Mesenchymal stem cell (in vitro differentiated cells and primary cell): ENCODE measurements around the gene RNF112.

Experiments
- DNase-seq: peaks from one replicate; pipeline ENCODE4 v3.0.0-alpha.2; 2013
- H2AFZ ChIP-seq: one replicate; pipeline ENCODE4 v1.6.1; 2013; ENCODE audit warnings: low read depth, mild to moderate bottlenecking, control low read depth, inconsistent platforms, low read length, moderate library complexity
- H2AK5ac ChIP-seq: 2 replicates; pipeline ENCODE4 v1.6.1; 2013; ENCODE audit warnings: low read length, moderate library complexity, mild to moderate bottlenecking, inconsistent platforms; ENCODE audit not compliant: severe bottlenecking
- H2BK120ac ChIP-seq: one replicate; pipeline ENCODE4 v1.6.1; 2013; ENCODE audit warnings: low read depth, mild to moderate bottlenecking, inconsistent platforms, low read length, moderate library complexity
- H2BK12ac ChIP-seq, 2 experiments: one replicate each; pipeline ENCODE4 v1.6.1; 2013; ENCODE audit warnings: inconsistent platforms in 2 of 2, low read length in 2 of 2, mild to moderate bottlenecking in 2 of 2, moderate library complexity in 2 of 2, control low read depth in 1 of 2
- H2BK15ac ChIP-seq: one replicate; pipeline ENCODE4 v1.6.1; 2013; ENCODE audit warnings: mild to moderate bottlenecking, low read depth, inconsistent platforms; ENCODE audit not compliant: poor library complexity, severe bottlenecking
- H2BK5ac ChIP-seq: 2 replicates; pipeline ENCODE4 v1.6.1; 2013; ENCODE audit warnings: low read depth, mild to moderate bottlenecking, low read length, control low read depth, inconsistent platforms; ENCODE audit not compliant: poor library complexity, severe bottlenecking
- H3K14ac ChIP-seq, 2 experiments: one replicate each; pipeline ENCODE4 v1.6.1; 2013; ENCODE audit warnings: inconsistent platforms in 2 of 2, low read length in 2 of 2, control low read depth in 1 of 2, mild to moderate bottlenecking in 1 of 2, moderate library complexity in 1 of 2
- H3K18ac ChIP-seq, 2 experiments: one replicate each; pipeline ENCODE4 v1.6.1; 2013; ENCODE audit warnings: inconsistent platforms in 2 of 2, low read length in 2 of 2, control low read depth in 1 of 2, low read depth in 1 of 2, mild to moderate bottlenecking in 1 of 2
- H3K23ac ChIP-seq, 2 experiments: one replicate each; pipeline ENCODE4 v1.6.1; 2013; ENCODE audit warnings: inconsistent platforms in 2 of 2, low read length in 2 of 2, mild to moderate bottlenecking in 2 of 2, moderate library complexity in 2 of 2, control low read depth in 1 of 2
- H3K27ac ChIP-seq: 2 replicates; pipeline ENCODE4 v1.5.1; 2013; ENCODE audit warnings: mild to moderate bottlenecking, moderate library complexity, low read length, control low read depth, inconsistent platforms; ENCODE audit not compliant: poor library complexity, severe bottlenecking
- H3K27me3 ChIP-seq, 2 experiments: 2 replicates each; pipeline versions ENCODE4 v1.6.1 to v1.7.0; 2013; ENCODE audit warnings: low read length in 2 of 2, mild to moderate bottlenecking in 2 of 2, moderate library complexity in 2 of 2, control low read depth in 1 of 2, inconsistent platforms in 1 of 2; ENCODE audit not compliant: control insufficient read depth in 1 of 2, insufficient read depth in 1 of 2
- H3K36me3 ChIP-seq, 2 experiments: 2 replicates each; pipeline versions ENCODE4 v1.6.1 to v1.7.0; 2013; ENCODE audit warnings: low read length in 2 of 2, control low read depth in 1 of 2, inconsistent platforms in 1 of 2, low read depth in 1 of 2, mild to moderate bottlenecking in 1 of 2; ENCODE audit not compliant: insufficient read depth in 2 of 2, control insufficient read depth in 1 of 2
- H3K4ac ChIP-seq, 2 experiments: one replicate each; pipeline ENCODE4 v1.6.1; 2013; ENCODE audit warnings: inconsistent platforms in 2 of 2, low read length in 2 of 2, mild to moderate bottlenecking in 2 of 2, moderate library complexity in 2 of 2, control low read depth in 1 of 2, low read depth in 1 of 2
- H3K4me1 ChIP-seq: 2 replicates; pipeline ENCODE4 v1.6.1; 2013; ENCODE audit warnings: low read depth, low read length, control low read depth; ENCODE audit not compliant: control insufficient read depth, insufficient read depth
- H3K4me2 ChIP-seq: 2 replicates; pipeline ENCODE4 v1.6.1; 2013; ENCODE audit warnings: low read length, mild to moderate bottlenecking, inconsistent platforms; ENCODE audit not compliant: poor library complexity, severe bottlenecking
- H3K4me3 ChIP-seq, 2 experiments: 2 replicates each; pipeline versions ENCODE4 v1.5.1 to v1.7.0; 2013; ENCODE audit warnings: low read length in 2 of 2, mild to moderate bottlenecking in 2 of 2, control low read depth in 1 of 2, low read depth in 1 of 2; ENCODE audit not compliant: insufficient read depth in 1 of 2
- H3K79me1 ChIP-seq: replicated peaks from 2 replicates; pipeline ENCODE4 v1.6.1; 2013; ENCODE audit warnings: mild to moderate bottlenecking, control low read depth, low read length, inconsistent platforms; ENCODE audit not compliant: poor library complexity, severe bottlenecking
- H3K9ac ChIP-seq: 2 replicates; pipeline ENCODE4 v1.7.0; 2013; ENCODE audit warnings: mild to moderate bottlenecking, low read length, moderate library complexity
- H3K9me3 ChIP-seq: 2 replicates; pipeline ENCODE4 v1.7.0; 2013; ENCODE audit warnings: mild to moderate bottlenecking, low read length; ENCODE audit not compliant: control insufficient read depth
- H4K8ac ChIP-seq: one replicate; pipeline ENCODE4 v1.6.1; 2013; ENCODE audit warnings: inconsistent platforms, mild to moderate bottlenecking, low read length, moderate library complexity
- H4K91ac ChIP-seq: one replicate; pipeline ENCODE4 v1.6.1; 2013; ENCODE audit warnings: mild to moderate bottlenecking, low read length, inconsistent platforms
- WGBS: methylation state at CpG from one replicate; pipeline ENCODE4 v1.1.7; 2013; ENCODE audit warnings: mixed read lengths; 5-methylcytosine and 5-hydroxymethylcytosine counted together

RNF112 gene

DNA sequence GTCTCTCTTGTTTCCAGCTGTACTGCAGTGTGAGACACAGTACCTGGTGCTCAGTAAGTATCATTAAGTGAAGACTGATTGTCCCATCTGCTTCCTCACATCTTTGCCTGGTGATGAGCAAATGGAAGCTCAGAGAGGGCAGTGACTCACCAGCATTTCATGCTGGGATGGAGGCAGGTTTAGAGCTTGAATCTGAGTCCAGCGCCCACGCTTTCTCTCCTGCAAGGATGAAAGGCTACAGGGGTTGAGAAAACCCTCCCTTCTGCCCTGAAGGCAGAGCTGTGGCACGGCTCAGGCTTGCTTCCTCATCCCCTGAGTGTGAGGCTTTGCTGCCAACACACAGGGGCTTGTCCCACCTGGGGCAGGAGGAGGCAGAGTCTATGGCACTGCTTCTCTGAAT is 1.5 kb upstream of the RNF112 start:
- Histone ChIP-seq H2BK5ac (no peak overlapping the region), H2BK120ac (no peak overlapping the region), H3K36me3 (no peaks in the 10 kb centered on the region), H3K4me3 (no peak overlapping the region), H3K9me3 (no peaks in the 10 kb centered on the region), H2AK5ac (no peak overlapping the region), H2BK12ac (no peak overlapping the region), H3K4me2 (no peak overlapping the region), H3K18ac (no peak overlapping the region), H3K9ac (no peak overlapping the region), H2BK15ac (no peak overlapping the region), H4K91ac (no peak overlapping the region), H3K27ac (no peak overlapping the region), H3K4ac (no peak overlapping the region), H3K14ac (no peak overlapping the region), H3K27me3 (peaks cover 0 to 23% of the 10 kb centered on the region in 2 experiments), H3K4me1 (peaks cover 17% of the 10 kb centered on the region), H3K23ac (no peak overlapping the region), H3K79me1 (no peaks in the 10 kb centered on the region), H4K8ac (no peak overlapping the region), H2AFZ (no peak overlapping the region)
- DNase-seq: peak; percentile 44
- WGBS: 79% methylated on average over 3 of the region's 3 CpGs

- Histone ChIP-seq H3K4me2 (no peak overlapping the region), H2BK15ac (no peak overlapping the region), H3K4me1 (peaks cover 17% of the 10 kb centered on the region), H3K4me3 (no peak overlapping the region), H4K8ac (no peak overlapping the region), H3K14ac (no peak overlapping the region), H3K79me1 (no peaks in the 10 kb centered on the region), H2BK5ac (no peak overlapping the region), H3K9ac (no peak overlapping the region), H2AK5ac (peak overlapping the region; percentile 21), H2AFZ (no peak overlapping the region), H3K18ac (no peak overlapping the region), H3K23ac (no peak overlapping the region), H3K4ac (no peak overlapping the region), H3K36me3 (no peaks in the 10 kb centered on the region), H4K91ac (no peak overlapping the region), H3K27me3 (peaks cover 0 to 29% of the 10 kb centered on the region in 2 experiments), H3K9me3 (no peaks in the 10 kb centered on the region), H3K27ac (no peak overlapping the region), H2BK12ac (no peak overlapping the region), H2BK120ac (no peak overlapping the region)
- WGBS: 96% methylated on average over 4 of the region's 6 CpGs
- DNase-seq: no peak
These were observed 941 bp upstream of the RNF112 start for GRCh38 chr17:19410091-19410490.

DNA sequence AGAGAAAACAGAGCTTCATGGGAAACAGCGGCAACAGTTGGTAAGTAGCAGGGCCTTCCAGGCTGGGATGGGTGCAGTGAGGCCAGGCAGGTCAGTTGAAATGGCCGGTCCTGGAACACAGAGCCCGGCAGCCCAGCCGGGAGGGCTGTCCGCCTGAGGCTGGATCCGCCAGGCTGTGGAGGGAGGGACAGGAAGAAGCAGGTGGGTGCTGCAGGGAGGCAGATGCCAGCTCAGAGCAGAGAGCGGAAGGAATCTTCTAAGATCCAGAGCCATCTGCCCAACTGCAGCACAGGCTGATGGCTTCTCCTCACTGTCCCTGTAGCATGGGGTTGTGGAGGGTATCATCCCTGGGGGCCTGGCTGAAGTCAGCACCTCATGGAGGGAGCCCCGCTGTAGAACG is 599 bp downstream of the RNF112 start:
- Histone ChIP-seq H3K27ac (no peak overlapping the region), H4K8ac (no peak overlapping the region), H3K23ac (no peak overlapping the region), H2AK5ac (no peak overlapping the region), H2AFZ (no peak overlapping the region), H3K4ac (no peak overlapping the region), H3K4me1 (peaks cover 17% of the 10 kb centered on the region), H3K27me3 (peaks cover 0 to 40% of the 10 kb centered on the region in 2 experiments), H3K18ac (no peak overlapping the region), H2BK5ac (no peak overlapping the region), H3K4me2 (no peak overlapping the region), H3K4me3 (no peak overlapping the region), H3K79me1 (no peaks in the 10 kb centered on the region), H2BK12ac (no peak overlapping the region), H2BK120ac (no peak overlapping the region), H3K14ac (no peak overlapping the region), H3K9me3 (no peaks in the 10 kb centered on the region), H4K91ac (no peak overlapping the region), H2BK15ac (no peak overlapping the region), H3K36me3 (no peaks in the 10 kb centered on the region), H3K9ac (no peak overlapping the region)
- 78% methylated on average over 9 of the region's 9 CpGs for WGBS
- no peak for DNase-seq

- Histone ChIP-seq H3K4ac (no peak overlapping the region), H2BK15ac (no peak overlapping the region), H3K9ac (no peak overlapping the region), H2AK5ac (no peak overlapping the region), H2BK12ac (no peak overlapping the region), H3K9me3 (no peaks in the 10 kb centered on the region), H3K27ac (no peak overlapping the region), H3K23ac (no peak overlapping the region), H3K4me1 (peaks cover 17% of the 10 kb centered on the region), H3K36me3 (no peaks in the 10 kb centered on the region), H3K79me1 (no peaks in the 10 kb centered on the region), H3K18ac (no peak overlapping the region), H3K27me3 (peaks cover 0 to 47% of the 10 kb centered on the region in 2 experiments), H2BK5ac (no peak overlapping the region), H2AFZ (no peak overlapping the region), H3K4me3 (no peak overlapping the region), H3K4me2 (no peak overlapping the region), H4K91ac (no peak overlapping the region), H4K8ac (no peak overlapping the region), H3K14ac (no peak overlapping the region), H2BK120ac (no peak overlapping the region)
- 91% methylated on average over 16 of the region's 16 CpGs for WGBS
- no peak for DNase-seq
These were observed 1.5 kb downstream of the RNF112 start for GRCh38 chr17:19412510-19412909.
